GM12878 (cell line): Measurements from ENCODE around the gene ALDH3B2.

Source experiments
- ATF3 ChIP-seq: IDR thresholded peaks from 2 replicates; pipeline ENCODE4 v1.6.1; 2011; ENCODE audit warnings: low read depth, mild to moderate bottlenecking, low read length, moderate library complexity, borderline replicate concordance; ENCODE audit errors: extremely low read depth
- BACH1 ChIP-seq: fragments of 450-650 bp; IDR thresholded peaks from 2 replicates; pipeline ENCODE4 v1.6.1; 2017; ENCODE audit warnings: mild to moderate bottlenecking, borderline replicate concordance
- BMI1 ChIP-seq: fragments of 450-650 bp; IDR thresholded peaks from 2 replicates; pipeline ENCODE4 v1.6.1; 2016; ENCODE audit warnings: mild to moderate bottlenecking, moderate library complexity, borderline replicate concordance
- CEBPZ ChIP-seq: fragments of 150-350 bp; IDR thresholded peaks from 2 replicates; pipeline ENCODE4 v1.6.1; 2016; ENCODE audit warnings: low read depth, low read length
- CTCF ChIP-seq, 3 experiments: IDR thresholded peaks in 2 of 3; conservative IDR thresholded peaks in 1 of 3; 2 replicates each; pipeline ENCODE4 v1.5.1; 2011; ENCODE audit warnings: low read depth in 3 of 3, low read length in 3 of 3, mild to moderate bottlenecking in 3 of 3, control low read depth in 2 of 3, moderate library complexity in 2 of 3, inconsistent platforms in 1 of 3, mixed read lengths in 1 of 3; ENCODE audit not compliant: control insufficient read depth in 2 of 3, insufficient read depth in 1 of 3; ENCODE audit errors: extremely low read depth in 1 of 3
- MLLT1 ChIP-seq: fragments of 450-650 bp; IDR thresholded peaks from 2 replicates; pipeline ENCODE4 v1.6.1; 2016; ENCODE audit warnings: mild to moderate bottlenecking
- MXI1 ChIP-seq: fragments of 150-350 bp; IDR thresholded peaks from 2 replicates; pipeline ENCODE4 v1.6.1; 2011; ENCODE audit warnings: low read depth, mild to moderate bottlenecking, inconsistent platforms, low read length, improper control_type of control experiment
- MYB ChIP-seq: fragments of 150-350 bp; IDR thresholded peaks from 2 replicates; pipeline ENCODE4 v1.6.1; 2014; ENCODE audit warnings: mild to moderate bottlenecking, low read depth, low read length, borderline replicate concordance
- MYC ChIP-seq: IDR thresholded peaks from 2 replicates; pipeline ENCODE4 v1.6.1; 2011; ENCODE audit warnings: mild to moderate bottlenecking, low read length, moderate library complexity, inconsistent platforms; ENCODE audit not compliant: insufficient read depth, insufficient replicate concordance, insufficient read length, severe bottlenecking
- PRDM15 ChIP-seq: fragments of 450-650 bp; formaldehyde crosslinking; IDR thresholded peaks from 2 replicates; pipeline ENCODE4 v1.4.0; 2020; ENCODE audit warnings: mild to moderate bottlenecking, moderate library complexity
- RAD51 ChIP-seq: fragments of 450-650 bp; IDR thresholded peaks from 2 replicates; pipeline ENCODE4 v1.6.1; 2016; ENCODE audit warnings: moderate library complexity, mild to moderate bottlenecking, inconsistent platforms
- SP1 ChIP-seq: IDR thresholded peaks from one replicate; pipeline ENCODE4 v1.6.1; 2011; ENCODE audit warnings: low read depth, low read length
- TAF1 ChIP-seq: IDR thresholded peaks from 2 replicates; pipeline ENCODE4 v1.6.1; 2011; ENCODE audit warnings: mild to moderate bottlenecking, low read depth, low read length, borderline replicate concordance
- ZNF274 ChIP-seq: IDR thresholded peaks from one replicate; pipeline ENCODE4 v1.8.0; 2011; ENCODE audit not compliant: insufficient read length, insufficient read depth

GRCh38 chr11:67689178-67689577 lies 14.8 kb upstream of the ALDH3B2 start:
- TF ChIP-seq CTCF (IDR thresholded peaks at IDR 0.05 in 2 of 3, conservative IDR thresholded peaks at IDR 0.05 in 1 of 3; ENCODE audit: control insufficient read depth in 2 of 3, extremely low read depth in 1 of 3, insufficient read depth in 1 of 3, low read depth in 3 of 3, low read length in 3 of 3) (no peak), PRDM15 (CRISPR knock-in tag) (no peak), MLLT1 (no peak), ATF3 (no peak), CEBPZ (no peak), MXI1 (no peak), SP1 (no peak), ZNF274 (no peak), MYC (no peak), BMI1 (no peak), RAD51 (no peak), MYB (no peak), TAF1 (no peak), BACH1 (no peak)
